ENCODE results near the gene NUP214.

DNA sequence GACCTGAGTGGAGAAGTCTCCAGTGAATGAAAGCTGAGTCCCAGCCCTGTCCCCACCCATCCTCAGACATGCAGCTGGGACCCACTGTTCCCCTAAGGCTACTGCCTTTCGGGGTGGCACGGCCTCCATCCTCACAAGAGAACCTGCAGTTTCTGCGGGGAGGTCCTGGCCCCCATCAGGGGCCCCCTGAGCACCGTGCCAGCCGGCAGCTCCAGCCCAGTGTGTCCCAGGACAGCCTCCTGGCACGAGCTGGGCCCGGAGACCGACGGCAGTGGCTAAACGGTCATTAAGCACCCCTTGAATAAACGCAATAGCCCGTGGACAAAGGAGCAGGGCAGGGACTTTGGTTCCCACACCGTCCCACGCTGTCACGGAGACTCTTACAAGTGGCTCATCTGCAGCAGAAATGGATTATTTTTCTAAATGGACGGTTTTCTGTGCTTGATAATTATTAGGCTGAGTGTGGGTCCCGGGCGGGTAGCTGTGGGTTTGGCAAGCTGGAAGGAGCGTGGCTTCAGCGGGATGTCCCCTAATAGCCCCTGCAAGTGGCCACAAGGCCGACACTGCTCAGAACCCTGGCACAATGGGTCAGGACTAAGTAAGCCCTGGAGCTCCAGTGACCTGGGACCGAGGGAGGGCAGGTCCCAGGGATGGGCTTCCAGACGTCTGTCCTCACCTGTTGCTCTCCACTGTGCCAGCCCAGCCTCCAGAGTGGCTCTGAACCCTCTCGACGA, 133.5 kb downstream of the NUP214 start:
- TF ChIP-seq, protein P1, sequence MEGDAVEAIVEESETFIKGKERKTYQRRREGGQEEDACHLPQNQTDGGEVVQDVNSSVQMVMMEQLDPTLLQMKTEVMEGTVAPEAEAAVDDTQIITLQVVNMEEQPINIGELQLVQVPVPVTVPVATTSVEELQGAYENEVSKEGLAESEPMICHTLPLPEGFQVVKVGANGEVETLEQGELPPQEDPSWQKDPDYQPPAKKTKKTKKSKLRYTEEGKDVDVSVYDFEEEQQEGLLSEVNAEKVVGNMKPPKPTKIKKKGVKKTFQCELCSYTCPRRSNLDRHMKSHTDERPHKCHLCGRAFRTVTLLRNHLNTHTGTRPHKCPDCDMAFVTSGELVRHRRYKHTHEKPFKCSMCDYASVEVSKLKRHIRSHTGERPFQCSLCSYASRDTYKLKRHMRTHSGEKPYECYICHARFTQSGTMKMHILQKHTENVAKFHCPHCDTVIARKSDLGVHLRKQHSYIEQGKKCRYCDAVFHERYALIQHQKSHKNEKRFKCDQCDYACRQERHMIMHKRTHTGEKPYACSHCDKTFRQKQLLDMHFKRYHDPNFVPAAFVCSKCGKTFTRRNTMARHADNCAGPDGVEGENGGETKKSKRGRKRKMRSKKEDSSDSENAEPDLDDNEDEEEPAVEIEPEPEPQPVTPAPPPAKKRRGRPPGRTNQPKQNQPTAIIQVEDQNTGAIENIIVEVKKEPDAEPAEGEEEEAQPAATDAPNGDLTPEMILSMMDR (IDR thresholded peaks at IDR 0.05) = no peak
- TF ChIP-seq ZFX (IDR thresholded peaks at IDR 0.05; ENCODE audit: borderline replicate concordance) = no peak
